Right hindlimb (tissue), 1 donor: ENCODE measurements around the gene GK.
A peak's percentile ranks its signal among the peaks of the same experiment; 100 is the strongest.
"Not testable (repeated sequence)": the region's sequence is repeated elsewhere in the genome, so short reads cannot be mapped to it uniquely, and the experiment has no call there.

Experiments used
- DNase-seq: peaks from one replicate; pipeline ENCODE4 v3.0.0-alpha.2; 2018

GK gene

DNA sequence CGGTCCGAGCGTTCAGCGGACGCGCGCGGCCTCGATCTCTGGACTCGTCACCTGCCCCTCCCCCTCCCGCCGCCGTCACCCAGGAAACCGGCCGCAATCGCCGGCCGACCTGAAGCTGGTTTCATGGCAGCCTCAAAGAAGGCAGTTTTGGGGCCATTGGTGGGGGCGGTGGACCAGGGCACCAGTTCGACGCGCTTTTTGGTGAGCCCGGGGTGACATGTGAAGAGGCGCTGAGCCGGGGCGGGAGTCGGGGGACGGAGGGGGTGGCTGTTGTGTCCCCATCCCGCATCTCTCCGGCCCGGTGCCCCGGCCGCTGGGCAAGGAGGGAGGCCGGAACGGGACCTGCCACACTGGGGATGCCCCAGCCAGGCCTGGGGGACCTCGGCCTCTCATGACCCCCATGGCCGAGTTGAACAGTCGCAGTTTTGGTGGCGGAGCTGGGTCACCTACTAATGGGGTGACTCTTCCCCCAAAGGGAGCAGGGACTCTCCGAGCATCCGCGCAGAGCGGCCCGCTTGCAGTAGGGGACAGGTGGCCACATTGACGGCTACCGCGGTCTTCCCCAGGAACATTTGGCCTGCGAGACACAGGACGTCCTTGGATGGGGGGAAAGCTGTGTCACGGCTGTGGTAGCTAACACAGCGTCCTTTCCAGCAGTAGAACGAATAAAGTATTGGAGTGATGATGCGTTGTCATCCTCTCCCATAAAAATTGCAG is at the start of gene GK:
Gene GK (plus strand): TSS at position 9 of the 717 bp plus-strand sequence. CDS start 115 bp downstream, at position 124.
- peak; percentile 30 for DNase-seq

DNA sequence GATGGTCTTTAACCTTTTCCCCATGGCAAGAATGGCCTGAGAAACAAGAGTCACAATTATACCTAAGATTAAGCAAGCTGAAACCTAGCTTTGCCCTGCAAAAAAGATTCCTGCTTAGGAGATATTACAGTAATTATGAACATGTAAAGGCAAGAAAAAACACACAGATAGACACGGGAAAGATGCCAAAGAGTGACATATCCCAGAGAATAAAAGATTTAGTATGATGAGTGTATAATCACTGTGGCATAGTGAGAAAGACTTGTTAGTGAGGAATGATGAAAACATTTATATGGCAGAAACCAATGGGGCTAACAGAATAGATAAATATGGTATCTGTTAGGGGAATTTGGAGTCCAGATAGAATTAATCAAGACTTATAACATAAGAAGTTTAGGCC is 46.1 kb upstream of the GK start:
- no peak for DNase-seq

DNA sequence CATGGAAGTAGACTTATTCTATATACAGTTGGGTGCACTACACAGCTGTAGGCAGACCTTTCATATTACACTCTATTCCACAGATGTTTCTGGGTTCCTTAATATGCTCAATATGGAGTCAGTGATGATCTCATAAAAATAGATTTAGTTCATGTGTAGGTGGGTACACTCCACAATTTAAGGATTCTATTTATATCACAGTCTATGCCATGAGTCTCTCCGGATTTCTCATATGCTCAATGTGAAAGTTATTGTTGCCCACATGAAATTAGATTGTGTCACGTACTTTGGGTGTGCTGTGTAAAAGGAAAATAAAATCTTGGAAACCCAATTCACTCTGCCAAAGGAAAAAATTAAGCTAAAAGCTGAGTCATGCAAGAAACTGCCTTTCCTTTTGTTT is 43.2 kb upstream of the GK start:
- DNase-seq: no peak

DNA sequence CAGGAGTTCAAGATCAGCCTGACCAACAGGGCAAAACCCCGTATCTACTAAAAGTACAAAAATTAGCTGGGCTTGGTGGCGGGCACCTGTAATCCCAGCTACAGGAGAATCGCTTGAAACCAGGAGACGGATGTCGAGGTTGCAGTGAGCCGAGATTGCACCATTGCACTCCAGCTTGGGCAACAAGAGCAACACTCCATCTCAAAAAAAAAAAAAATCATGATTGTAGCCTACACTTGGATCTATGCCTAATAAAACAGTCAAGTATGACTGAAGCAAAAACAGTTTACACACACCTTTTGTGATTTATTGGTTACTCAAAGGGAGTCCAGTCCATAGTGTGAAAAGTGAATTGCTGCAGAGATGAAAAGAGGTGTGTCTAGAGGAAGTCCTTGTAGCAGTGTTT is 41.0 kb upstream of the GK start:
- DNase-seq: no peak

DNA sequence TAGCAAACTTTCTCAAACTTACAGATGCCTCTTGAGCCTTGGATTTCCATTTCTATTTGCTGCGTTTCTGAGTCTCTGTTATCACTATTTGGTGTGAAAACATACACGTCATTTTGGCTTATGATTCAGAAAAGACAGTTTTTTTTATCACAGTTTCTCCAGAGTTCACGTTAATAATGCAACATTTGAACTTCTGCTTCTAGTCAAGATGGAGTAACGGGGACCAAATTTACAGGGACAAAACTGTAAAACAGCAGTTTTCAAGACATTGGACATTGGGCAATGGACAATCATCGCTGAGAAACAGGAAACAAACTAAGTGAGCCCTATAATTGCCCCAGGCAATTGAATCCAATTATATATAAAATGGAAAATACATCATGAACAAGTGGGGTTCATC is 39.5 kb upstream of the GK start:
- no peak for DNase-seq

DNA sequence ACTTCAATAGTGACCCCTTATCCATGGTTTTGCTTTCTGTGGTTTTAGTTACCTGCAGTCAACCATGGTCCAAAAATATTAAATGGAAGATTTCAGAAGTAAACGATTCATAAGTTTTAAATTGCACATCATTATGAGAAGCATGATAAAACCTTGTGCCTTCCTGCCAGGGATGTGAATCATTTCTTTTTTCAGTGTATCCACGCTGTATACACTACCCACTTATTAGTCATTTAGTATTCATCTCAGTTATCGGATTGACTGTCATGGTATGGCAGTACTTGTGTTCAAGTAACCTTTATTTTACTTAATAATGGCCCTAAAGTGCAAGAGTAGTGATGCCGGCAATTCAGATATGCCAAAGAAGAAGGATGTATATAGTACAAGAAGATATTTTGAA is 38.0 kb upstream of the GK start:
- DNase-seq: no peak

DNA sequence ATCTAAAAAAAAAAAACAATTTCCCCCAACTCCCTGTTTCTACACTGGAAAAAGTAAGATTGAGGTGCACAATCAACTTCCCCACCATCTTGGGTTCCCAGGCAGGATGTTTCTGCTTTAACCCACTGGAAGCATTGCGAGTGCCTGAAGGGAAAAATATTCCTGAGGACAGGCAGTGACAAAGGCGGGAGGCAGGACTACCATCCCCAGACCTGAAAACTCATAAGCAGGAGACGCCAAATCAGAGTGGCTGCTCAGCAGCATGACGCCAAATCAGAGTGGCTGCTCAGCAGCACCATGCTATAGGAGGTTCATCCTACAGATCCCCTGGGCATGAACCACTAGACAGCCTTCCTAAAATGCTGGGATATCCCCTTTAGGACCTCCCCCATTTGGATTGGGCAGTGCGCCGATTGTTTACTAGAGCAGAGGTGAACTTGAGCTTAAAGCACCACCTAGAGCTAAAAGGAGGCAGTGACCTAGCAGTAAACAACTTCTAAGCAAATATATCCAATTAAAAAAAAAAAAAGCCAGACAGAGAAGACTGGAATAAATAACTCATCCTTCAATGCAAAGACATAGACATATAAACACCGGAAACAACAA is 35.0 kb upstream of the GK start:
- DNase-seq: no peak

DNA sequence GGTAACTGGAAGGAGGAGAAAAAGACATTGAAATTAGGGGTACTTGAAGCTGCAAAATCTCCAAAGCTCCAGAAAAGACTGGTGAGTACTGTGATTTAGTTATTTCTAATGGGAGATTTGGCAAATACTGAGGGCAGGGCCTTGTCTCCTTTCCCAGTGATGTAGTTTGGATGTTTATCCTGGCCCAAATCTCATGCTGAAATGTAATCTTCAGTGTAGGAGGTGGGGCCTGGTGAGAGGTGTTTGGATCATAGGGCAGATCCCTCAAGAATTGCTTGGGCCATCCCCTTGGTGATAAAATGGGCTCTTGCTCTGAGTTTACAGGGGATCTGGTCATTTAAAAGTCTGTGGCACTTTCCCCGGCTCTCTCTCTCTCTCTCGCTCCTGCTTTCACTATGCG is 33.1 kb upstream of the GK start:
- DNase-seq: no peak

DNA sequence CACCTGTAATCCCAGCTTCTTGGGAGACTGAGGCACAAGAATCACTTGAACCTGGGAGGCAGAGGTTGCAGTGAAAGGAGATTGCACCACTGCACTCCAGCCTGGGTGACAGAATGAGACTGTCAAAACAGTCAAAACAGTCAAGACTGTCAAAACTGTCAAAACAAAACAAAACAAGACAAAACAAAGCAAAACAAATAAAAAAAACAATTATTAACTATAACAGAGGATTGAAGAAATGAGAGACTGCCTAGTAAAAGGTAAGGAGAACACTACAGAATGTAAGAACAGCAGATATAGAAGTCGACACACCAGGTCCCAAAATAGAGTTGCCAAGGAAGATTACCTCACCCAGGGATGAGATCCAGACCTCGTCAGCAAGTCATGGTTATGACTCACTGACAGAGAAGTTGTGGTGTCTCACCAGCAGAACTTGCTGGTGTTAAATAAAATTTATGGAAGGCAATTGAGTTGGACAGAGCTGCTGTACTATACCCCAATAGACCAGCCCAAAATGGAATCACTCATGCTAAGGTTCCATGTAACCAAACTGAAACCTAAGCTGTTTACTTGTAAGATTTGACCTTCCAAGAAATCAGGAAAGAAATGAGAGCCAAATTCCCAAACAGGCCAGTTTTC is 32.1 kb upstream of the GK start:
- peak; percentile 19 for DNase-seq

DNA sequence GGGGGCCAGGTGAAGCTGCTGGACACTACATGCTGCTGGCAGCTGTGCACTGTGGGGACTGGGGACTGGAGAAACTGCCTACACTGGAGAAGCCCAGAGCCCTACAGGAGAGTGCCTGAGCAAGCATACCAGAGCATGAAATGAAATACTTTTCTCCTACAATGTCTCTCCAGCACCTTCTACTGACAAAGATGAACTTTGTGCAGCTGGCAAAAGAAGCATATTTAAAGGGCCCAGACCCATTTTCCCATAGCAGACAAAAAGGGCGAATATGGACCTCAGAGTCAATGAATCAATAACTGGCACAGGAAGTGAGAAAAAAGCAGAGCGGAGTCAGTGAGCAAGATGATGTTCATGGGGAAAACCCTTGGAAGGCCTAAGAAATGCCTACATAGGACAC is 30.9 kb upstream of the GK start:
- DNase-seq: no peak

DNA sequence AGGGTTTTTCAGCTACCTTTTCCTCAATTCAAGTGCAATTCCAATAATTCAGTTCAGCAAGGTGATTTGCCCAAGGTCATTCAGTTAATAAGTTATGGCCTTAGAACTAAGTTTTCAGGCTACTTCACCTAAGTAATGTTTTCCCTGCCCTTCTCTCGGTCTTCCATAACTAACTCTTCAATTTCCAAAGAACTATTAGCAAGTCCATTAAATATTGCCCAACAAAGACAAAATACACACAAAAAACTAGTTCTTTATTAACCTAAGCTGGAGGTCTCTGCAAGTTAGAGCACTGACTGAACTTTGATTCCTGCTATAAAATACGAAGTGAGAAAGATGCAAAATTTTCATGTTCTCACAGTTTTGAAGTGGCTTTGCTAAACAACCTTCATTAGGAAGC is 26.8 kb upstream of the GK start:
- no peak for DNase-seq

DNA sequence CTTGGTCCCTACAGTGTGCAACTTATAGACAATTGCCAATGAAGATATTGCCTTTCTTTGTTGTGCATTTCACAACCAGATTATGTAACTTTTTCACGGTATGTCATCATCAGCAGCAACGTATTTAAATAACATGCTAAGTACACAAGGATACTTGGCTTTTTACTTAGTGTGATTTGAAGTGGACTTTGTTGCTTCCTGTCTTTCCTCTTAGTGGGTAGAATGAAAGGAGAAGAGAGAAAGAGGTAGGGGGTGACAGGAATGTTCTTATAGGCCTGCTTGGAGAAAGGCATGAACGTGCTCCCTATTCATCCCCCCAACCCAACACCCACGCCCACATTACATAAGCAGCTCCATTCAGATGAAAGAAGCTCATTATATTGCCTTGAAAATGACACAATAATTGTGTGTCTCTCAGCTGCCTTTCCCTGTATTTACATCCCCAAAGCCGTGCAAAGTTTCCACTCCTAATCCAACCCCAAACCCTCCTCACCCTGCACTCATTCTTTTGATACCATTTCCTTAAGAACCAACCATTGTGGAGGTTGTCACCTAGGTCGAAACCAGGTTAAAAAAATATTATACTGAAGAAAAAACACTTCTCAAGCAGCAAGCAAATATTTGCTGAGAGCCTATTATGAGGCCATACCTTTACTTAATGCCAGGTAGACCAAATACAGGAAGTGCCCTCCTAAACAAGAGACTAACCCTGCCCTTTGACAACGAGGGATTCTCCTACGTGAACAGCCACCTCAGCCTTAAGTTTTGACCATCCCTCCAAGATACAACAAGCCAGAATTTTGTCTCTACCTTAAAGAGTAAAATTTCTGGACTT is 25.2 kb upstream of the GK start:
- no peak for DNase-seq

DNA sequence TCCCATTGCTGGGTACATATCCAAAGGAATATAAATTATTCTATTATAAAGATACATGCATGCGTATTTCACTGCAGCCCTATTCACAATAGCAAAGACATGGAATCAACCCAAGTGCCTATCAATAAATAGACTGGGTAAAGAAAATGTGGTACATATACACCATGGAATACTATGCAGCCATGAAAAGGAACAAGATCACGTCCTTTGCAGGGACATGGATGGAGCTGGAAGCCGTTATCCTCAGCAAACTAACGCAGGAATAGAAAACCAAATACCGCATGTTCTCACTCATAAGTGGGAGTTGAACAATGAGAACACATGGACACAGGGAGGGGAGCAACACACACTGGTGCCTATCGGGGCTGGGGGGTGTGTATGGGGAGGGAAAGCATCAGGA is 19.2 kb upstream of the GK start:
- not testable (repeated sequence) for DNase-seq

DNA sequence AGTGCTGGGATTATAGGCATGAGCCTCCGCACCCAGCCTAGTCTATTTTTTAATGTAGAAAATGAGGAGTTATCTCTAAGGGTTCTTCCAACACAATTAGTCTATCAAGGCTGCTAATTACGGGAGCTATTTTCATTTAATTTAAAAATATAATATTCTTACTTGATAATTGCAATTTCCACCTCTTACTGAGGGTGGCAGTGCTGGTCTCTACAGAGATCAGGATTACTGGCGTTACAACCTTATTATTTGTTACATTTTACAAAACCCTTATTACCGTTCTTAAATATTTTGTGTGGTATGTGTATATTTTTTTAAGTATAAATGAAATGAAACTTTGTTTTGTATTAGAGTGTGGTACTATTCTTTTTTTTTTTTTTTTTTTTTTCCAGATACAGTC is 17.6 kb upstream of the GK start:
- no peak for DNase-seq

DNA sequence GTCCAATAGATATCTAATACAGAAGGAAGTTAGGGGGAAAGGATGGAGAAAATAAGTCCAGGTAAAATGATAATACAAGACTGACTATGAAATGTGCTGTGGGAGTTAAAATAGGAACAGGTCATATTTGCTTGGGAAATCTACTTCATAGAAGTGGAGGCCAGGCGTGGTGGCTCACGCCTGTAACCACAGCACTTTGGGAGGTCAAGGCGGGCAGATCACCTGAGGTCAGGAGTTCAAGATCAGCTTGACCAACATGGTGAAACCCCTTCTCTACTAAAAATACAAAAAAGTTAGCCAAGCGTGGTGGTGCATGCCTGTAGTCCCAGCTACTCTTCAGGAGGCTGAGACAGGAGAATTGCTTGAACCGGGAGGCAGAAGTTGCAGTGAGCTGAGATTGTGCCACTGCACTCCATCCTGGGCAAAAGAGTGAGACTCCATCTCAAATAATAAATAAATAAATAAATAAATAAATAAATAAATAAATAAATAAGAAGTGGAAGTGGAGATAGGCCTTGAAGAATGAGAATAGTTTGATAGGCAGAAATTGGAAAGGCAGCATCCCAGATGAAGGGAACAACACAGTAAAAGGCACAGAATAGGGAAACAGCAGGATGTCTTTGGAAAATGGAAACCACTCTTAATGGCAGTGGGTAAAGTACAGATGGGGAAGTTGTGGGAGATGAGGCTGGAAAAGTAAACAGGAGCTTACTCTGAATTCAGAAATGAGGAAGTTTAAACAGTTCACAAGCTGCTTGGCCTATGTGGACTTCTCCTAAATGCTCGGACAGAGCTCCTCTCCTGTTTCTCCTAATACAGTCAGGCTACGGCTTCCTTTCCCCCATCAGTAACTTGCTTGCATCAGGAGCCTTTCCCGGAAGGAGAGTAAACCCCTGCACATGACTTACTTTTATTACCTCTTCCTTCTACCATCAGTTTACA is 15.1 kb upstream of the GK start:
- no peak for DNase-seq

DNA sequence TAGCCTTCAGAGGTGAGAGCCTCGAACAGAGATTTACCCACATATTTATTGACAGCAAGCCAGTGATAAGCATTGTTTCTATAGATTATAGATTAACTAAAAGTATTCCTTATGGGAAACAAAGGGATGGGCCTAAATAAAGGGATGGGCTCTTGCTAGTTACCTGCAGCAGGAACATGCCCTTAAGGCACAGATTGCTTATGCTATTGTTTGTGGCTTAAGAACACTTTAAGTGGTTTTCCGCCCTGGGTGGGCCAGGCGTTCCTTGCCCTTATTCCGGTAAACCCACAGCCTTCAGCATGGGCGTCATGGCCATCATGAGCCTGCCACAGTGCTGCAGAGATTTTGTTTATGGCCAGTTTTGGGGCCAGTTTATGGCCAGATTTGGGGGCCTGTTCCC is 13.5 kb upstream of the GK start:
- DNase-seq: not testable (repeated sequence)

DNA sequence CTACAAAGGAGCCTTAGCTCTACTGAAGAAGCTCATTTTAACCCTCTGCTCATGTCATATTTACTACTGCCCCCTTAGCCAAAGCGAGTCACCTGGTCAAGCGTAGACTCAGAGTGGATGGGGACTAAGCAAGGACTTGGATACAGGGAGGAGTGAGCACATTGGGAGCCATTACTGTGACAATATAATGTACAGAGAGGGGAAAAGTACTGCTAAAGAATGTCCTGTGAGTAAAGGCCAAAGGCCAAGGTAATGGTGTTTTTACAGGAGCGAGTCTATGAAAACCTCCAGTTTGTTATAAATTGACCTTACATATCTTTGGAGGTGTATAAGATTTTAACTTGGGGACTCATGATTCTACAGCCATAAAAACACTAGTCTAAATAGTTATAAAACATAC is 10.6 kb upstream of the GK start:
- no peak for DNase-seq

DNA sequence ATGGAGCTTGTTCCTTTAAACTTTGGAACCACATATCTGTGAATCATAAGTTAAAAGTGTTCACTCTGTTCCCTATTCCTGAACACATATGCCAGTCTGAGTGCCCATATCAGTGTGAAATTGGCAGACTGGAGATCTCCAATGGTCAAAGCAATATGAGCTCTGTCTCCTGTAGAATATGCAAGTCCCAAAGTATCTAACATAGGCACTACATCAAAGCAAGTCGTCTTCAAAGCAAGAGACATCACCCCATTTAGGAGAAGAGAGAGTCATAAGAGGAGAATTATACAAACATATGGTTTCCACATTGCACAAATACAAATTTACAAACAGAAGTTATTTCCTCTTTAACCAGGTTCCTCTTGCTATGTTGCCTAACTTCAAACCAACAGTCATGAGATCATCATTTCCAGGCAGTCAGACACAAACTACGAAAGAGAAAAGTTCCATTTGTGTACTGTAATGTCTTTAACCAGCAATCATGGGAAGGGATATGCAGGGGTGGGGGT is 9.9 kb upstream of the GK start:
- no peak for DNase-seq

DNA sequence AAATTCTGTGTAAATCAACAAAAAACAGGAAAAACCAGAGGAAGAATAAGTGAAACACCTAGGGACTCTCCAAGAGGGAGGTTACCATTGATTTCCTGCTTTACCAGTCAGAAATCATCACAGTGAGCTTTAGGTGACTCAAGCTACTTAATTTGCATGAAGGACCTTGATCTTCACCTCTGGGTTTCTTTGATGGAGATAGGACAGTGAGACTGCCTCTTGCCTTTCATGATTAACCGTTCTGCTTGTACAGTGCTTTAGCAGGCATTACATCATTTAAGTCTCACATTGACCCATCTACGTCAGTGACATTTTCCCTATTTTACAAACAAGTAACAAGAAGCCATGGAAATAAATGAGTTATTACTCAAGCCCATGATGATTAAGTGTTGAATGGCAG is 3.4 kb upstream of the GK start:
- DNase-seq: no peak

DNA sequence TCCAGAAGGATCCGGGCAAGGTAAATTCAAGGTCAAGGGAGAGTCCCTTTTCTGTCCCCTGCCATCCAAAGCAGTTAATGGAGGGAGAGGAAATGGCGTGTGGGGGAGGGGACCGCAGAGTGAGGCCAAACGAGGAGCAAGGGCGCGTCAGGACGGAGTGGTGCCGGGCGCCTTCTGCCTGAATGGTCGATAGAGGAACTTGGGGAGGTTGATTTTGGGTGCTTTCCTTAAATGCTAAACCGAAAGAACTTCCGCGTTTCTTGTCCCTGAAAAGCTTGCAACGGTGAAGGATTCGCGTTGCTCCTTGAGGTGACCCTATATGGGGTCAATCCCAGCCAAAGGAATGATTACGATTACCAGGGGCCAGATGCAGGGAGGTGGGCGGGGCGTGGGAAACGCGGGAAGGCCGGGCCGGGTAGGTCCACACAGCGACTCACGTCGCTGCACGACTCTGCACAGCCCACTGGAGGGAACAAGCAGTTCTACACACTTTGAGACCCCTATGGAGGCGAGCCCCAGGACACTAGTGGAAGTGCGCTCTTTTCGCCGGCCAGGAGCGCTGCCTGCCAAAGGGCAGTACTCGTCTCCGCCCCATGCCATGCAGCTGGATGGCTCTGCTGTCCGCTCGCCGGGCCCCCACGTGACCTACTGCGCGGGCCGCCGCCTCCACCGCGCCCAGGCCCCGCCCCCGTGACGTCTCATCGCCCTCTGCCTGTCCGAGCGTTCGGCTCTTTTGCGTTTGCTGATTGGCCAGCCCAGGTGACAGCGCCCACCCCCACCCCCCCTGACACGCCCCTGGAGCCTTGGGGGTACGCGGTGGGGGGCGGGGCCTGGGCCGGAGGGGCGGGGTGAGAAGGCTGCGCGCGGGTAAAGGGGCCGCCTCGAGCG is 452 bp upstream of the GK start:
- DNase-seq: peak; percentile 96

DNA sequence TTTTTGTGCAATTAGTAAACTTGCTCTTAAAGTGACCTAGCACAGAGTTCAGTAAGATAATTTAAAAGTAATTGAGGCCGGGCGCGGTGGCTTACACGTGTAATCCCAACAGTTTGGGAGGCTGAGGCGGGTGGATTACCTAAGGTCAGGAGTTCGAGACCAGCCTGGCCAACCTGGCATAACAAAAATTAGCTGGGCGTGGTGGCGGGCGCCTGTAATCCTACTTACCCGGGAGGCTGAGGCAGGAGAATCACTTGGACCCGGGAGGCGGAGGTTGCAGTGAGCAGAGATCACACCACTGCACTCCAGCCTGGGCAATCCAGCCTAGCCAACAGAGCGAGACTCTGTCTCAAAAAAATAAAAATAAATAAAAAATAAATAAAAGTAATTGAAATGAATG is 1.2 kb downstream of the GK start:
- not testable (repeated sequence) for DNase-seq
